Measurements from ENCODE around the gene TOP1. TPM values are rescaled to one million over a fixed set of nuclear protein-coding genes. Genes with fewer than 3 reads are reported as not detected.

The TOP1 gene
- total and polyA plus RNA-seq, 2 of the 4 experiments (the other 2 are of a cell fraction): 14.0 to 21.5 TPM

- no peak for TF ChIP-seq USF2 (IDR thresholded peaks at IDR 0.05; ENCODE audit: low read depth, low read length)
- no peak for TF ChIP-seq RFX5 (IDR thresholded peaks at IDR 0.05; ENCODE audit: low read depth, low read length)
- TF ChIP-seq RCOR1 (IDR thresholded peaks at IDR 0.05; ENCODE audit: insufficient replicate concordance, low read length): no peak
- TF ChIP-seq MAZ (IDR thresholded peaks at IDR 0.05; ENCODE audit: borderline replicate concordance, low read depth, low read length): no peak
- TF ChIP-seq MAFK (IDR thresholded peaks at IDR 0.05; ENCODE audit: low read depth, low read length): no peak
- no peak for TF ChIP-seq NFE2L2 (IDR thresholded peaks at IDR 0.05; ENCODE audit: low read depth, low read length)
- TF ChIP-seq CHD1 (IDR thresholded peaks at IDR 0.05; ENCODE audit: low read depth, low read length): no peak
- TF ChIP-seq, protein P1, sequence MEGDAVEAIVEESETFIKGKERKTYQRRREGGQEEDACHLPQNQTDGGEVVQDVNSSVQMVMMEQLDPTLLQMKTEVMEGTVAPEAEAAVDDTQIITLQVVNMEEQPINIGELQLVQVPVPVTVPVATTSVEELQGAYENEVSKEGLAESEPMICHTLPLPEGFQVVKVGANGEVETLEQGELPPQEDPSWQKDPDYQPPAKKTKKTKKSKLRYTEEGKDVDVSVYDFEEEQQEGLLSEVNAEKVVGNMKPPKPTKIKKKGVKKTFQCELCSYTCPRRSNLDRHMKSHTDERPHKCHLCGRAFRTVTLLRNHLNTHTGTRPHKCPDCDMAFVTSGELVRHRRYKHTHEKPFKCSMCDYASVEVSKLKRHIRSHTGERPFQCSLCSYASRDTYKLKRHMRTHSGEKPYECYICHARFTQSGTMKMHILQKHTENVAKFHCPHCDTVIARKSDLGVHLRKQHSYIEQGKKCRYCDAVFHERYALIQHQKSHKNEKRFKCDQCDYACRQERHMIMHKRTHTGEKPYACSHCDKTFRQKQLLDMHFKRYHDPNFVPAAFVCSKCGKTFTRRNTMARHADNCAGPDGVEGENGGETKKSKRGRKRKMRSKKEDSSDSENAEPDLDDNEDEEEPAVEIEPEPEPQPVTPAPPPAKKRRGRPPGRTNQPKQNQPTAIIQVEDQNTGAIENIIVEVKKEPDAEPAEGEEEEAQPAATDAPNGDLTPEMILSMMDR (conservative IDR thresholded peaks at IDR 0.05; ENCODE audit: low read depth, low read length): no peak
- TF ChIP-seq CEBPB (IDR thresholded peaks at IDR 0.05; ENCODE audit: low read depth, low read length): no peak
- no peak for TF ChIP-seq POLR2A (IDR thresholded peaks at IDR 0.05; ENCODE audit: low read depth, low read length)
- TF ChIP-seq ELK1 (IDR thresholded peaks at IDR 0.05; ENCODE audit: borderline replicate concordance, low read depth, low read length): no peak
- TF ChIP-seq MXI1 (IDR thresholded peaks at IDR 0.05; ENCODE audit: borderline replicate concordance, low read depth, low read length): no peak
- TF ChIP-seq SMC3 (IDR thresholded peaks at IDR 0.05; ENCODE audit: low read depth, low read length): no peak
- TF ChIP-seq BHLHE40 (IDR thresholded peaks at IDR 0.05; ENCODE audit: low read depth, low read length): no peak
- TF ChIP-seq FOS (IDR thresholded peaks at IDR 0.05; ENCODE audit: low read depth, low read length): no peak
- no peak for TF ChIP-seq RAD21 (IDR thresholded peaks at IDR 0.05; ENCODE audit: low read length)
- Histone ChIP-seq H2BK20ac (ENCODE audit: low read depth, low read length) (no peak overlapping the region), H3K9ac (ENCODE audit: low read depth, low read length) (no peak overlapping the region), H3K23ac (ENCODE audit: low read depth, low read length) (no peak overlapping the region), H3K18ac (ENCODE audit: low read depth, low read length) (no peak overlapping the region), H3K4me1 (ENCODE audit: control insufficient read depth, insufficient read depth, low read length) (peaks cover 24% of the 10 kb centered on the region), H2BK120ac (ENCODE audit: low read depth, low read length) (no peak overlapping the region), H2BK15ac (ENCODE audit: low read depth, low read length) (no peak overlapping the region), H3K36me3 (ENCODE audit: control insufficient read depth, insufficient read depth, low read length) (peaks cover 8% of the 10 kb centered on the region), H2AFZ (replicated peaks; ENCODE audit: low read length, poor library complexity) (no peak overlapping the region), H3K4me3 (ENCODE audit: insufficient read depth, low read depth, low read length) (no peak overlapping the region), H3K4ac (ENCODE audit: low read depth, low read length) (no peak overlapping the region), H4K8ac (ENCODE audit: low read depth in 2 of 2, low read length in 2 of 2) (no peak overlapping the region), H3K9me1 (ENCODE audit: insufficient read depth, low read length) (peaks cover 34% of the 10 kb centered on the region), H2BK5ac (ENCODE audit: low read depth, low read length, poor library complexity, severe bottlenecking) (no peak overlapping the region), H3K14ac (replicated peaks; ENCODE audit: low read depth, low read length) (no peak overlapping the region), H2AK9ac (replicated peaks; ENCODE audit: low read depth, low read length, poor library complexity) (no peak overlapping the region), H3K56ac (ENCODE audit: extremely low read depth, insufficient read depth, low read length) (no peak overlapping the region), H3K79me1 (ENCODE audit: low read depth in 1 of 2, low read length in 2 of 2) (peaks cover 14 to 77% of the 10 kb centered on the region in 2 experiments; a peak in 3 of 4 replicates), H2AK5ac (ENCODE audit: low read depth, low read length) (no peak overlapping the region), H4K20me1 (ENCODE audit: insufficient read depth, low read length) (peaks cover 93% of the 10 kb centered on the region), H4K5ac (ENCODE audit: low read depth, low read length) (no peak overlapping the region), H4K91ac (ENCODE audit: insufficient read depth, low read depth, low read length) (no peak overlapping the region), H3K27ac (ENCODE audit: insufficient read depth, low read length) (no peak overlapping the region), H3K9me3 (ENCODE audit: control insufficient read depth, insufficient read depth, low read length) (no peaks in the 10 kb centered on the region), H3K4me2 (ENCODE audit: low read depth, low read length) (no peak overlapping the region), H3K27me3 (ENCODE audit: control insufficient read depth, insufficient read depth, low read length) (no peaks in the 10 kb centered on the region)
- BruUV-seq (replicated peaks): no TSS peak
- dilution Hi-C loops (cut with HindIII; ENCODE audit: low sequenced_read_pairs, unreplicated experiment) (no loop called here), in situ Hi-C loops (cut with MboI; ENCODE audit: low sequenced_read_pairs) (no loop called here), intact Hi-C loops (cut with micrococcal nuclease) (no loop called here)
- ChIA-PET POLR2A (ENCODE audit: unreplicated experiment) (no interaction called here), CTCF (no interaction called here)
- DNase-seq: no peak
- WGBS, 2 experiments (ENCODE audit: extremely low coverage in 2 of 2, insufficient read length in 1 of 2): 100% methylated on average over 1 of the region's 9 CpGs; no CpG with 5 or more reads in 1 of the 2 experiments
- ATAC-seq (ENCODE audit: low read depth): no peak
Observed at GRCh38 chr20:41044409-41045062, 15.9 kb downstream of the TOP1 start.
